NCI-H187 (cell line): ENCODE results near the gene ATP10A.

Source experiments
- DNase-seq, 2 experiments: peaks; one replicate each; lab custom pipeline; 2025; lab: John Stamatoyannopoulos, UW

ATP10A gene

DNA sequence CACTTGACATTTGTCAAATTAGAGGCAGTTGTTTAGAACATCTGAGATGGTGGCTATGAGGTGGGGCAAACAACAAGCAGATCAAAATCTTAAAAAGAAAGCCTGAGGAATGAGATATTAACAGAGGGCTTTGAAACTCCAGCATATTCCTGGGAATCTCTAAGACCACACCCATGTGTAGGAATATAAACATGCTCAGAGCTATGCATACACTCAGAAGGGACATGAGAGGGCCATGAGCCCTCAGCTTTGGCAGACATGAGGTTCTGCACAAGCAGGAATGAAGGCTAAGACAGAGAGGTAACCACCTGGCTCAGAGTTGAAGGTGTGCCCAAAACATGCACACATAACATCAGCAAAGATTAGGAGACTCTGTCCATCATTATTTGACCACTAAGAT, 37.9 kb downstream of the ATP10A start:
- DNase-seq, result no peak

DNA sequence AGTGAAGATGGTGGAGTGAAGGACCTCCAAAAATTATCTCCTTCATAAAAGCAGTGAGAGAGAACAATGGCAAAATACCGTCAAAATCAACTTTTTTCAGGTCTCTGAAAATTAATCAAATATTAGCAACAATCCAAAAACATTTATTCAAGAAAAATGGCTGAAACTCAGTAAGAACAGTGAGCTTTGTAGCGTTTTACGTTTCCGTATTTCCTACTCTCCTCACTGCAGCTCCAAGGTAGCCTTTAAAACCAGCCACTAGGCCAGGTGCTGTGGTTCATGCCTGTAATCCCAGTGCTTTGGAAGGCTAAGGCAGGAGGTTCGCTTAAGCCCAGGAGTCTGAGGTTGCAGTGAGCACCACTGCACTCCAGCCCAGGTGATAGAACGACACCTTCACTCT, 38.5 kb downstream of the ATP10A start:
- no peak for DNase-seq

DNA sequence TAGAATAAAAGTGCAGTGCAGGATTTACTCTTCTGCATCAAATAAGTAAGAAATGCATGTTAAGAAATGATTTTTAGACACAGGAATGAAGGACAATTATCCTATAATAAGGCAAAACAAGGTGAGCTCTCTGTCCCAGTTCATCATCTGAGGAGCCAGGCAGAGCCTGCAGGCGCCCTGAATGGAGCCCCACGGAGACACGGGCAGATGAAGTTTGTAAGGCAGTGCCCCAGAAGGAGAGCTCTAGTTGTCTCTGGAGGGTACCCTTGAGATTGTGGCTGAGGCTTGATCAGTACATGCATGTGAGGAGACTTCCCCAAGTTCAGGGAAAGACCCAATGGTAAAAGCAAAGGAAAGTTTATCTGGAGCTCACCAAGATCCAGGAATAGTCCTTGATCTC, 50.3 kb downstream of the ATP10A start:
- DNase-seq, result no peak

DNA sequence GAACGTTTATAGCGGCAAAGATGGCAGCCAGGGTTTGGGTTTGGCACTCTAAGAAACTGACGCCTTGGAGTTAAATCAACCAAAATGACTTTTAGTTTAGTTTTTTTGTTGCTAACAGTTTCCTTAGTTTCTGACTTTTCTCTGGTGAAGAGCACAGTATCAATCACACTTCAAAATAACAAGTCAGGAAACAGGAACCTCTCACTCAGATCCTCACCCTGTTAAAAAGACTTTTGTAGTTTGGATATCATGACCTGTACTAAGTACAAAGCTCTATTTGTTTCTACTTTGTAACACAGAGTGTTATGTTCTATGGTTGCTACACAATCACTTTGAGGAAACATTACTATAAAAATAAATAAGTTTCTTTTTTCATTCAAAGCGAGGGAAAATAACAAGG, 51.1 kb downstream of the ATP10A start:
- no peak for DNase-seq

DNA sequence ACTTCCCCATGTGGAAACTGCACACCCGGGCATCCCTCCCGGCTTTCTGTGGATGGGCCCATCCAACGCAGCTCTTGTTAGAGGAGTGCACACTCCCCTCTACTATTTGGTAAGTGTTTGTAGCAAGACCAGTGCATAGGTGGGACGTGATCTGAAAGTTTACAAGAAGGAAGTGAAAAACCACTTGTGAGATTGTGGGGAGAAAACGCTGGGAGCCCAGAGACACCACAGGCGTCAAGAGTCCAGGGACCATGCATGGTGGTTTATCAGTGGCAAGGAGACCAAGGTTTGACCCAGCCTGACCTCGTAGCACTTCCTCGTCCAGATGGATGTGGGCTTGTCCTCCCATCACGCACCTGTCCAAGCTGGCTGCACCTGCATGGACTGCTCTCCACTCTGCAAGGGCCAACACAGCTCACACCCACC, 51.6 kb downstream of the ATP10A start:
- no peak for DNase-seq

DNA sequence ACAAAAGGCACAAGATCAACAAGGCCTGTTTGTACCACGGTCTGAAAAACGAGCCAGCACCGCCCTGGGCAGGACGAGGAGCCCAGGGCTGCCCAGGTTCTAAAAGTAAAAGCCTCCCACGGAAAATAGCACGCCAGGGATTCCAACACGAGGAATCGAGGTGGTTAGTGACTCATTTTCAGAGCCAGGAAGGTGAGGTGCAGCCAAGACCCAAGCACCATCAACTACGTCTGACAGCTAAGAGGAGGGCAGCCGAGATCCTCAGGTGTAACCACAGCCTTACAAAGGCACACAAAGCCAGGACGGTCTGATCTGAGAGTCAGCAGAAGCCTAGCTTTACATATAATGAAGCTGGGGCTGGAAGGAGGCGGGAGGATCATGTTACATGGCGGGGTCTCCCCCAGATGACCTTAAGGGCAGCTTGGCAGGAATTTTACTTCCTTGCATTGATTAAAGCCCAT, 52.5 kb downstream of the ATP10A start:
- no peak for DNase-seq

DNA sequence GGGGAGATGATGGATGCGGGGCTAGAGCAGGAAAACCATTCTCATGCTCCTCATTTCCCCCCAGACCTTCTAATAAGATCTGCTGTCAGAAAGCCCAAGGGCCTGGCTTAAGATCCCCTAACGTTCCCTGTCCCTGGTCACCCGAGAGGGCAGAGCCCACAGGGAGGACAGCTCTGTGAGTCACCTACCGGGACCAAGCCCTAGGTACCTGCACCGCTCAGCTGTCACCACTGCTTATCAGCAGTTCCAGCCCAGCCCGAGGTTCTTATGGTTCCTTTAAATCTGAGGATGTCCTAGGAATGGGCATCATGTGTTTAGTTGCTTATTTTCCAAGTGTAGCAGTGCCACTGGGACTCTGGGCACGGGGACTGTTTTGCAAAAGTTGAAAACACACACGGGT, 53.0 kb downstream of the ATP10A start:
- DNase-seq, result no peak

DNA sequence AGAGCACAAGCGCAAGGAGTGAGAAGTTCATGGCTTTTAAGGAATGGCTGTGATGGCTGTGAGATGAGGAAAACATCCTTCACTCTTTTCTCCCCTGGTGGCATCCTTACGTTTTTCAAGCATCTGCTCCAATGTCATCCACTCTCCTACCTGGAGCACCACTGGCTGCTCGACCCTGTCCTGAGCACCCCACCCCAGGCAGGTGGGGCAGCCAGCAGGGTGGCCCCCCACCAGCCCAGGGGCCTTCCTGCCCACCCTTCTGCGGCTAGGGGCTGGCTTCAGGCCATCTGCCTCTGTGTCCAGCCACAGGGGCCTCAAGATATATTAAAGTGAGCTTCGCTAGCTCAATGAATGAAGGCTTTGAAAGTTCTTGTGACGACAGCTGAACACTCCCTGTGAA, 56.1 kb downstream of the ATP10A start:
- DNase-seq, result no peak

DNA sequence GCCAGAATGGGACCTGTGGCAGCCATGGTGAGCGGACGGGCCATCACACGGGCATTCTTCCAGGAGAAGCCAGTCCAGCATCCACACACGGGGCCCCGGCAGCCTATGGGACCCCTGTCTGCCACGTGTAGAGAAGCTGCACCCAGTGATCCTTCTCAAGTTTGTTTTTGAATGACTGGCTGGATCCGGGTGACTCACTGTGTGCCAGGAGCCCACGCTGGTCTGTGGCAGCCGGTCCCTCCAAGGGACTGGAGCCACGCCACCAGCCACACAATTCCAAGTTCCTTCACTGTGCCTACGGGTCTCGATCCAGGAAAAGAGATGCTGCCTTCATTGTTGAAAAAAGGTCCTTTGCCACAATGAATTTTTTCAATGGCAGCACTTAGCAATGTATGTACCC, 58.1 kb downstream of the ATP10A start:
- DNase-seq, result no peak

DNA sequence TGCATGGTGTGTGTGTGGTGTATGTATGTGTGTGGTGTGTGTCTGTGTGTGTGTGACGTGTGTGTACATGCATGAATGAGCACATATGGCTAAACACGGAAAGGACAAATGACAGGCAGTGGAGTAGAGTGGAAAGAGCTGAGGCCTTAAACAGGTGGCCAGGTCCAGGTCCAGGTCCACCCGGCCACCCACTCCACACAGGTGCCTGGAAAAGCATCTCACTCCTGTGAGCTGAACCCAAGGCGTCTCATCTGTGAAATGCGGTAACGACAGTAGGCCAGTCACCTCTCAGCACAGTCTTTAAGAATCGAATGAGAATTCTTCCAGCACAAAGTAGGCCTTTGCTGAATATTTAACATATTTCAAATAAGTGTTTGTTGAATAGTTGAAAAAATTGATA, 58.7 kb downstream of the ATP10A start:
- DNase-seq, result no peak

DNA sequence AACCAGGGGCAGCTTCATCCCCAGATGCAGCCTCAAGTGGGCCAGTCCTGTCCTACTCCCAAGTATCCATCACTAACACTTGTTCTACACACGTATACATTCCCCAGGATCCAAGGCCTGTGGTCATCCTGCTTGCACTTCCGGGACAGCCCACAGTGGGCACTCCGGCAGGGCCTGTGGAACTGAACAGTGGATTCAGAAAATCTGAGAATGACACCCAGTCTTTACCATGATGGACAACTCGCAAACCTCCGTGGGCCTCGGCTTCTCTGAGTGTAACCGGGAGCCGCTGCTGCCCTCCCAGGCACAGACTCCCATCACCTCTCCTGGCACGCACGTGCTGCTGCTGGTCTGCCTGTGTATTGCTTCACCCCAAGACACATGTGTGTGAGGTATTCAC, 59.6 kb downstream of the ATP10A start:
- DNase-seq, result no peak

DNA sequence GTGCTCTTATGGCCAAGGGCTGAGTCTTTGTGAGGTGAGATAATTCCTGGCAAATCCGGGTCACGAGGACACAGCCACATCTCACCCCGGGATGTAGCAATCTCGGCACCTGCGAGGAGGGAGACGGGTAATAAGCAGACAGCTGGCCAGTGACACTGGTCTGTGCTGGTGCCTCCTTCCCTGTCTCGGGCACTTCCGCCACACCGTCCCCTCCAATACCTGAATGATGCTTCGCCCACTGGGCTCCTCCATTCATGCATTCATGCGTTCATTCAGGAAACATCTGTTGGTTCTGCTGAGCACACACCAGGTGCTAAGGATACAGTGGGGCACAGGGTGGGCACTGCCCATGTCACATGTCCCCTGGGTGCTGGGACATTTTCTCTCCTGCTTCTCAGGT, 60.1 kb downstream of the ATP10A start:
- no peak for DNase-seq

DNA sequence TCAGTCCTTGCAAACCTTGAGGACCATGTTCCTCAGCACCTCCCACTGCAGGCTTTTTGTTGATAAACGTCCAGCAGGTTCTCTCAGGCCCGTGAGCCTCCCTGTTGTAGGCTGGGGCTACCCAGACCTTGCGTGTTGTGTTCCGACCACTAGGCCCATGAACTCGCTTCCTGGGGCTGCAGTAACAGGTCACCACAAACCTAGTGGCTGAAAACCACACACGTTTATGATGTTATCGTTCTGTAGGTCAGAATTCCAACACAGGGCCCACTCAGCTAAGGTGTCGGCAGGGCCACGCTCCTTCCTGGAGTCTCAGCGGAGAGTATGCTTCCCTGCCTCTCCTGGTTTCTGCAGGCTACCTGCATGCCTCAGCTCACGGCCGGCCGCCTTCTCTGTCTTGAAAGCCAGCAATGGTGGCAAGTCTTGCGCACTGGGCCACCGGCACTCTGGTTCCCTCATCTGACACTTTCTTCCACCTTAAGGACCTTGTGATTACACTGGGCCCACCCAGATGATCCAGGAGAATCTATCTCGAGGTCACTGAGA, 60.8 kb downstream of the ATP10A start:
- no peak for DNase-seq

DNA sequence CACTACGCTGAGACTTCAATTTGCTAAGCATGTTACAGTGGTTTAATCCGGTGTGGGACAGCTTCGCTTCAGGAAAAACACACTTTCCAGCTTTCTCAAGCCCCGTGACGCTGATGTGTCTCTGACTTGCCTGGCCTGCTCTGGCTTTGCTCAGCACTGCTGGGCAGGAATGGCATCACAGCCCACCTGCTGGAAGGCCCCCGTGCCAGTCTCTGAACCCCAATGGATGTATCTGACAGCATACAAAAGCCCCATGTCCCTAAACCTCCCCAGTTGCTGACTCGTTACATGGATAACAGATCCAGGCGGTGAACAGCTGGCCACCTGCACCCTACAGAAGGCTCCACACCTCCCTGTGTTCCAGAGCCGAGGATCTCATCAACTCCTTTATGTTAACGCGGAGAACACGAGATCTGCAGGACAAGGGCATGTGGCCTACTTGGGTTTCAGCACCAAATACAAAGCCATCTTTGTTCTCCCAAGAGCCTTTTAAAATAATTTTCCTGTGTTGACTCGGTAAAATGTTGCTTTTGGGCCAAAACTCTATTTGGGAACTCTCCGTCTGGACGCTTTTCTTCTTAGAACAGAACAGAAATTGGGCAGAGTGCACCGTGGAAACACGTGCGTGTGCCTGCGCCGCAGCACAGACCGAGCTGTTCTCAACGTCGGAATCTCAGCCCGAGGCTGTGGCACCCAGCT, 61.4 kb downstream of the ATP10A start:
- no peak for DNase-seq

DNA sequence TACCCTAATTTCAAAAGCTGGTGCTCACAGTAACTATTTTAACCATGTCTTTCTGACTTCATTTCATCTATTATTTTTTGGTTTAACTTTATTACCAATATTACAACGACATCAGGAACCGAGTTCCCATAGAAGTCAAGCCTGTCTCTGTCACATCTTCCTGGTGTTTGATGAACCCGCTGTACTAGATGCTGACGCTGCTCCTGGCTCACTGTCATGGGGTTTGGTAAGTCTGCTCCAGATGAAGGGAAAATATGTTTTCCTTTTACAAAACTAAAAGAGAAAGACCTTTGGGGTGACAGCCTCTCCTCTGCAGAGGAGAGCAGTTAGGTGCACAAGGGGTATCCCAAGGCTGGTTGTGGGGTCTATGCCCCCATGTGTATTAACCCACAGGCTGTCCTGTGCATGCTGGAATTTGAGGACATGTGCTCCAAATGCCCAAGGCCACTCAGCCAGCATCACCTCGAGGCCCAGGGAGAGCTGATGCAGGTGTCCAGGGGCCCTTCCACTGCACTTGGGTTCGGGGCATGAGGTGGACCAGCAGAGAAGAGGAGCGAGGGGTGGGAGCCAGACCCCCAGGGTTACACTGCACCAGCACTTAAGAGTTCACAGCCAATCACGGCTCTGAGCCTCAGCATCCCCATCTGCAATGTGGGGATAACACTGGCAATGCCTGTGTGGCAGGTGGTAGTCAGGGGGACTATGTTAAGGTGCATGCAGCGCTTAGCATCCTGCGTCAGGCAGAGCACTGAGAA, 62.2 kb downstream of the ATP10A start:
- no peak for DNase-seq

DNA sequence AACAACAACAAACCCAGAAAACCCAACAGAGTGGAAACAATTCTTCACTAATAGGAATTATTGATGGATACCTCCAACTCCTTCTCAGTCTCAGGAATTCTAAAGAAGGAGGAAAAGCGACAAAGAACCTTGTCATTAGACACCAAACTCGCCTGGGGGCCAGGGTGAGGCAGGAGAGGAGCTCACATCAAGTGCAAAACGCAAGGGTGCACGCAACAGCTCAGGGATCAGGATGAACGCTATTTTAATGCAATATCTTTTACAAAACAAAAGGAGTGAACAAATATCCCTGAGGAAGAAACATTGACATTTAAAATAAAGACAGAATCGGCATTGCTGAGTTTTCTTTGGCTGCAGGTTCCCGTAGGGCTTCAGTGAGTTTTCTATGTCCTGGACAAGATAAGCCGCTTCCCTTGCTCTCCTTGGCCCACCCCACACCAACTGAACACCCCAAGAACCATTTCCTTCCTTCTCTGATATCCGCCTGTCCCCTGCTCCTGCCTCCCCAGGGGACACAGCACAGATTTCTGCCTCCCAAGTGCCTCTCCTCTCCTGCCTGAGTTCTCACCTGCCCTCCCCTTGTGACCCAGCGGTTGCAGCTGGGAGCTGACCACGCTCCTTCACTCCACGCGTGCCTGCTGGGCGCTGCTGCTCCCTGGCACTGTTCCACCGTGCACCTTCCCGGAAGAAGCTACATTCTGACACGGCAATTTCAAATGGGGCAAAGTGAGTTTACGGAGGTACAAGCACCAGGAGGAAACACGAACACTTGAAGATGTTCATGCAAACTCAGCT, 63.0 kb downstream of the ATP10A start:
- no peak for DNase-seq

DNA sequence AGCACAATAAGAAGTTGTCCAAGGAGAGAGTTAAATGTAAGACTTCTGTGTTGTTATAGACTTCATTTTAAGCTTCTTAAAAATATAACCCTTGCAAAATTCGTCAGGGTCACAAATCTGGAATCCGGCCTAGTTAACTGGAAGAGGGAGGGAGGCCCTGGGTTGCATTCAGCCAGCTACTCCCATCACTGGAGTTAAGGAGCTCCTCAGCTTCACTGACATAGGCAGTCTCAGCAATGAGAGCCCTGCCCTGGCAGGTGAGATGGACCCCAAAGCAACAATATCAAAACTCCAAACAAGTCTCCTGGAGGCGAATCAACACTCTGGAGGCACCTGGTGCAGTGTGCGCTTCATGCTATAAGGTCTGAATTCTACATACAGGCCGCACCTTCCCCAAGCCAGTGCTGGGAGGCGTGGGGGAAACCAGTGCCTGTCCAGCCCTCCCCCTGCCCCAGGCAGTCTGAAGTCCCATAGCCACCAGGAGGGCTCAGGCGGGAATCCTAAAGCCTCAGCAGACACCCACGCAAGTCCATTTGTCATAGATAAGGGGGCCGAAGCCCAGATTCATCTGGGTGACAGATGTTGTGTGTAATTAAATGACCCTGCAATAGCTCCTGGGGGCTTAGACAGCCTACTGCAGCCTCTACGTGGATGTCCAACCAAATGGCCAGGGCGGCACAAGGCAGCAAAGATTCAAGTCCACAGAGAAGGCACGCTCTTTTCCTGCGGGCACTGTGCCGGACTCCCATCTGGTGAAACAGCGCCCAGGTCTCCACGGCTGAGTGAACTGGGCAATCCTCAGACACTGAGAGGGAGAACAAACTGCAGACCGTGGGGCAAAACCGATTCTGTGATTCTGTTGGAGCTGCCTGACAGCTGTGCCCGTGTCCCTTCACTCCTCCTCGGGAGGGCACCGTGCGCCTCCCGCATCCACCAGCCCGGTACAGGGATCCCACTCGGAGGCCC, 64.9 kb downstream of the ATP10A start:
- DNase-seq, result no peak

DNA sequence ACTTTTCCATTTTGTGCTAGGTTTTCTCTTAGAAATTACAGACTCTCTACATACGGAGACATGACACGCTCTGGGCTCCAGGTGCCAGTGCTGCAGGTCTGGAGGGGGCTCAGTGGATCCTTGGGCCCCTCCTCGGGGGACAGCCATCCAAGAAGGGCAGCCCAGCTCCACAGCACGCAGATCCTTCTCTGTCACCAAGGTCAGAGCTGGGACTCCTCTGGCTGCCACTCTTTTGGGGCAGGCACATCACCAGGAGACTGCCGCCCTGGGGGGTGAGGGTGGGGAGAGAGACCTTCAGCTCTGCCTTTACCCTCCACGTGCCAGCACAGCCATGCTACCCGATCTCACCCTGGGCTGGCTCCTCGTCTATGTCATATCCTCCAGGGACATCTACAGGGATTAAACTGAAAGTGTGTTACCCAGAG, 65.6 kb downstream of the ATP10A start:
- no peak for DNase-seq

DNA sequence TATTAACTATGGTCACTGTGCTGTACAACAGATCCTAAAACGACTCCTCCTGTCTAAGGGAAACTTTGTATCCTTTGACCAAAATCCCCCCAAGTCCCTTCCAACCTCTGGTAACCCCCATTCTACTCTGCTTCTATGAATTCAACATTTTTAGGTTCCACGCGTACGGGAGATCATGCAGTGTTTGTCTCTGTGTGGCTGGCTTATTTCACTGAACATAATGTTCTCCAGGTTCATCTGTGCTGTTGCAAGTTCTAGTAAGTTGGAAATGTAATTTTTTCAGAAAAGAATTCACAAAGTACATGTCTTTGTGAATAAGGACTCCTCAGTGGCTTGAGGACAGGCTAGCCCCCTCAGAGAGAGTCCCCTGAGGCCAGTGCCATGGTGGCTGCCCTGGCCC, 66.1 kb downstream of the ATP10A start:
- DNase-seq, result no peak

DNA sequence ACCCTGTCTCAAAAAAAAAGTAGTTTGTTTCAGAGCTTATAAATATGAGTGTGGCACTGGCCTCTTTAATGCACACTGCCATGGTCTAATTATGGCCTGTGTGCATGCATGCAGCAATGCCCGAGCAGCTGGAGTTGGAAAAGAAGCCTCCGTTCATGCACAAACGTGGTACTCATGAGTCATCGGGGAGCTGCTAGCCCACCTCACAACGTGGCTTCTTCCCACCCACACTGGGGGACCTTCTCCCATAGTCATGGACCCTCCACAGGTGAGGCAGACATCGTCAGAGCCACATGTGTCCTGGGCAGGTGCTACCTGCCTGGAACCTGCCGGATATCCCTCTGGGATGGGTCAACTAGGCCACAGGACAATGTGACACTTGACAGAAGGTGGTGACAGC, 66.7 kb downstream of the ATP10A start:
- no peak for DNase-seq

DNA sequence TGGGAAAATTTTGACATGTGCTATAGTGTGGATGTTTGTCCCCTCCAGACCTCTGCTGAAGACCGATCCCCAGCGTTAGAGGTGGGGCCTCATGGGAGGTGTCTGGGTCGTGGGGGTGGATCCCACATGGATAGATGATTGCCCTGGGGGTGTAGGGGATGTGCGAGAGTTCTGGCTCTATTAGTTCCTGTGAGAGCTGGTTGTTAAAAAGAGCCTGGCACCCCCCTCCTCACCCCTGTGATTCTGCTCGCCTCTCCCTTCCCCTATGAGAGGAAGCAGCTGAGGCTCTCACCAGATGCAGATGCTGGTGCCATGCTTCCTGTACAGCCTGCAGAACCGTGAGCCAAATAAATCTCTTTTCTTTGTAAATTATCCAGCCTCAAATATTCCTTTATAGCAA, 67.4 kb downstream of the ATP10A start:
- no peak for DNase-seq
